ENCODE results near the gene STARD8. TPM values are rescaled to one million over a fixed set of nuclear protein-coding genes. Genes with fewer than 3 reads are reported as not detected.

The STARD8 gene
- total RNA-seq, 4 donors from 2014 or later: 0.70 to 5.0 (median 4.1) TPM

GRCh38 chrX:68660746-68661145 lies 13.3 kb downstream of the STARD8 start:
- no peak for DNase-seq
- Histone ChIP-seq H3K27ac (no peak overlapping the region), H3K36me3 (no peaks in the 10 kb centered on the region), H3K27me3 (no peaks in the 10 kb centered on the region), H3K4me1 (no peaks in the 10 kb centered on the region), H3K4me3 (no peak overlapping the region), H3K9me3 (no peaks in the 10 kb centered on the region)
- no peak for TF ChIP-seq POLR2A (IDR thresholded peaks at IDR 0.05)
- TF ChIP-seq, protein P1, sequence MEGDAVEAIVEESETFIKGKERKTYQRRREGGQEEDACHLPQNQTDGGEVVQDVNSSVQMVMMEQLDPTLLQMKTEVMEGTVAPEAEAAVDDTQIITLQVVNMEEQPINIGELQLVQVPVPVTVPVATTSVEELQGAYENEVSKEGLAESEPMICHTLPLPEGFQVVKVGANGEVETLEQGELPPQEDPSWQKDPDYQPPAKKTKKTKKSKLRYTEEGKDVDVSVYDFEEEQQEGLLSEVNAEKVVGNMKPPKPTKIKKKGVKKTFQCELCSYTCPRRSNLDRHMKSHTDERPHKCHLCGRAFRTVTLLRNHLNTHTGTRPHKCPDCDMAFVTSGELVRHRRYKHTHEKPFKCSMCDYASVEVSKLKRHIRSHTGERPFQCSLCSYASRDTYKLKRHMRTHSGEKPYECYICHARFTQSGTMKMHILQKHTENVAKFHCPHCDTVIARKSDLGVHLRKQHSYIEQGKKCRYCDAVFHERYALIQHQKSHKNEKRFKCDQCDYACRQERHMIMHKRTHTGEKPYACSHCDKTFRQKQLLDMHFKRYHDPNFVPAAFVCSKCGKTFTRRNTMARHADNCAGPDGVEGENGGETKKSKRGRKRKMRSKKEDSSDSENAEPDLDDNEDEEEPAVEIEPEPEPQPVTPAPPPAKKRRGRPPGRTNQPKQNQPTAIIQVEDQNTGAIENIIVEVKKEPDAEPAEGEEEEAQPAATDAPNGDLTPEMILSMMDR (IDR thresholded peaks at IDR 0.05): no peak

- Histone ChIP-seq H3K36me3 (no peaks in the 10 kb centered on the region), H3K4me1 (no peaks in the 10 kb centered on the region), H3K27me3 (no peaks in the 10 kb centered on the region), H3K27ac (no peak overlapping the region), H3K9me3 (no peaks in the 10 kb centered on the region), H3K4me3 (no peak overlapping the region)
- DNase-seq: no peak
- TF ChIP-seq, protein P1 (IDR thresholded peaks at IDR 0.05): no peak
- TF ChIP-seq POLR2A (IDR thresholded peaks at IDR 0.05): no peak
Observed at GRCh38 chrX:68665502-68665901, 18.0 kb downstream of the STARD8 start.

DNA sequence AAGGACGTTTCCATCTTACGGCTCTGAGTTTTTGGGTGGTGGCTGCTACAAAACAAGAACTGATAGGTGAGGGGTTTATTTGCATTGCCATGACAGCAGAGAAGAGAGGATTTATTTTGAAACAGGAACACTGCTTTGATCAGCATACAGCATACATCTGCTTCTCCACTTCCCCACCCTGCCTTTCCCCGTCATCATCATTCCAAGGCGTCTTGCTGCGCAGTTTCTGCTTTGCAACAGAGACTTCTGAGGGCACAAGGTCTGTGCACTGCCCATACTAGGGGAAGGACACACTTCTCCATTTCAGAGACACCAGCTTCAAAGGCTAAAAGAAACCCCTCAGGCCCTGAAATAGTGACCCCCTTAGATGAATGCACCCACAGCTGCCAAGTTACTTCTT lies 19.1 kb downstream of the STARD8 start:
- Histone ChIP-seq H3K9me3 (no peaks in the 10 kb centered on the region), H3K4me1 (no peaks in the 10 kb centered on the region)
- TF ChIP-seq POLR2A (IDR thresholded peaks at IDR 0.05): no peak
- TF ChIP-seq, protein P1 (IDR thresholded peaks at IDR 0.05): no peak

GRCh38 chrX:68669094-68669860 lies 21.8 kb downstream of the STARD8 start:
- H3K4me1 ChIP-seq: no peaks in the 10 kb centered on the region
- H3K36me3 ChIP-seq: no peaks in the 10 kb centered on the region
- no peak for DNase-seq
- H3K4me3 ChIP-seq: no peak overlapping the region
- H3K9me3 ChIP-seq: no peaks in the 10 kb centered on the region
- no peaks in the 10 kb centered on the region for H3K27me3 ChIP-seq
- no peak overlapping the region for H3K27ac ChIP-seq
- no peak for TF ChIP-seq POLR2A (IDR thresholded peaks at IDR 0.05)

More for the DNA sequence above, 19.1 kb downstream of the STARD8 start:
- Histone ChIP-seq H3K4me3 (no peak overlapping the region), H3K36me3 (no peaks in the 10 kb centered on the region), H3K27me3 (no peaks in the 10 kb centered on the region), H3K27ac (no peak overlapping the region)
- DNase-seq: no peak

GRCh38 chrX:68669871-68670270 lies 22.4 kb downstream of the STARD8 start:
- H3K27me3 ChIP-seq: no peaks in the 10 kb centered on the region
- no peak for DNase-seq
- TF ChIP-seq POLR2A (IDR thresholded peaks at IDR 0.05): no peak
- TF ChIP-seq, protein P1 (IDR thresholded peaks at IDR 0.05): no peak

DNA sequence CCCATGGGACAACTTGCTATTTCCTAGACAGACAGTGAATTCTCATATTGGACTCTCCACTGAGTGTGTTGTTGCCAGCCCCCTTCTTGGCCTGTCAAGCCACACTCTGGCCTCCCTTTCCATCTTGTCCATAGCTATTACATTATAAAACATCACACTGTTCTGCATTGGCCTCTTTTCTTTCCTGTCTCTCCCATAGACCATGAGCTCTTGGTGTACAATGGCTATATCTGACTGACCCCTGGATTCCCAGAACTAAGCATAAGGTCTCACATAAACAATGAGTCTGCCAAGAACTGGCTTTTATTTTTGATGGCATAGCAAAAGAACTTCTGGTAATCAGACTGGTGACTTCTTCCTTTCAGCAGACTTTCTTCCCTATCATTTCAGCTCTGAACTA lies 23.8 kb downstream of the STARD8 start:
- Histone ChIP-seq H3K9me3 (no peaks in the 10 kb centered on the region), H3K27me3 (no peaks in the 10 kb centered on the region), H3K4me3 (no peak overlapping the region), H3K36me3 (no peaks in the 10 kb centered on the region), H3K4me1 (no peaks in the 10 kb centered on the region), H3K27ac (no peak overlapping the region)
- no peak for DNase-seq
- TF ChIP-seq, protein P1 (IDR thresholded peaks at IDR 0.05): no peak
- TF ChIP-seq POLR2A (IDR thresholded peaks at IDR 0.05): no peak

More at GRCh38 chrX:68669871-68670270, 22.4 kb downstream of the STARD8 start:
- Histone ChIP-seq H3K36me3 (no peaks in the 10 kb centered on the region), H3K4me1 (no peaks in the 10 kb centered on the region), H3K4me3 (no peak overlapping the region), H3K9me3 (no peaks in the 10 kb centered on the region), H3K27ac (no peak overlapping the region)

Measured in Peyer's patch (tissue), 4 donors.